Renal cortical epithelial cell (primary cell): ENCODE measurements around the gene PXDN. TPM values are rescaled to one million over a fixed set of nuclear protein-coding genes. Genes with fewer than 3 reads are reported as not detected.
A peak's percentile ranks its signal among the peaks of the same experiment; 100 is the strongest.
"Not testable (repeated sequence)": the region's sequence is repeated elsewhere in the genome, so short reads cannot be mapped to it uniquely, and the experiment has no call there.

Experiments used
- DNase-seq: peaks from one replicate; pipeline ENCODE4 v3.0.0-alpha.2; 2011; ENCODE audit warnings: low read depth
- total RNA-seq: library from RNA; depleted of rRNA; stranded (reverse); fragments of >200 nt; gene quantifications from 2 replicates; pipeline ENCODE4 v1.2.3, GENCODE V29; 2014

Gene PXDN
- total RNA-seq, 1 donor from 2014 or later, result 291 TPM

- no peak for DNase-seq
Observed at GRCh38 chr2:1774929-1775328, 30.6 kb upstream of the PXDN start.

- DNase-seq, result no peak
Observed at GRCh38 chr2:1773883-1774282, 29.6 kb upstream of the PXDN start.

- no peak for DNase-seq
Observed at GRCh38 chr2:1772471-1773267, 28.4 kb upstream of the PXDN start.

DNA sequence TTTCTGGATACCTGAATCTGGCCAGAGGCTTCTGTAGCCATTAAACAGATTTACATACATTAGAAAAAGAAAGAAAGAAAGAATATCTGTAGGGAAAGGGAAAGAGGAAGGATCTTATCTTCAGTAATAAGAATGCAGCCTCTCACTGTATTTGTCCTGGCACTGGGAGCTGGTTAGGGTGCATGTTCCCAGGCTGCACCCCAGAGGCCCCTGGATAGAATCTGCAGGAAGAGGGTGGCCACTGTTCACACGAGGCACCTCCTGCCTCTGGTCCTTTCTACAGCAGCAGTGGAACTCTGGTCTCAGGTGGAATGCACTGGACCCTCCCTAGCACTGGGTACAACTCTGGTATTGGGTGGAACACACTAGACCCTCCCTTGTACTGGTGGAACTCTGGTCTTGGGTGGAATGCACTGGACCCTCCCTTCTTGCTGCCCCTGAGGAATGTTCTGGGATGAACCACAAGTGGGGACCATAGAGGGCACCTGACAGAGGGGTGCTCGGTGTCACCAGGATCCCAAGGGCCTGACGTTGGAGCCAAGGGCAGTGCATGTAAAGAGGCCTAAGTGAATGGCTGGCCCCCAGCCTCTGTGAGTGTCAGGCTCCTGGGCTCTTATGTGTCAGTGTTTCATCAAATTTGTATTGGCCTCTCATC lies 27.4 kb upstream of the PXDN start:
- no peak for DNase-seq

DNA sequence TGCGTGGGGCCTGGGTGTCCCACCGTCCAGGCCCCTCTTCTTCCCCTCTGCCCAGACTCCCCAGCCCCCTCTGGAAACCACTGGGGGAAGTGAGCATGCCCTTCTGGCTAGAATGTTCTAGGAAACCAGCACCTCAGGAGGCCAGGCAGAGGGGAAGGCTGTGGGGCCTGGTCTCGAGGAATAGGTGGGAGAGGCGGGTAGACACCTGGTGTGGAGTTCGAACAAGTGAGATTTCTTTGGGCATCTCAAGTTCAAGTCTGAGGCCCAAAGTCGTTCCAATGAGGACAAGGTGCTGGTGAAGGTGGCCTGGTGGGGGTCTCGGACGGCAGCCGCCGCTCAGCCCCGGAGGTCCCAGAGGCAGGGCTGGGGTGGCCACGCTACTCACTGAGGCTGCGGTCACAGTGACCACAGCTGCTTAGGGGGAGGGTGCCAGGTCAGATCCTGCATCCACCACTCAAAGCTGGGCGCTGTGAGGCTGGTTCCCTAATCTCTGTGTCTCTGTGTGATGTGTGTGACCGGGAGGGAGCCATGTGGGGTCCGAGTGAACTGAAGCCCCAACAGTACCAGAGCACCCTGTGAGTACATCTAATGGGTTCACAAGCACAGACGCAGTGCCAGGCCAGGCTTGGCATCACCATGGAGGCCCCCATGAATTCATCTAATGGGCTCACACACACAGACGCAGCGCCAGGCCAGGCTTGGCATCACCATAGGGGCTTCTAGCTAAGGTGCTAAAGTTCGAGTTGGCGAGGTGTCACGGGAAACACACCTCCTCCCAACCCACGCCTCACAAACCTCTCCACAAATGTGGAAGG lies 26.5 kb upstream of the PXDN start:
- no peak for DNase-seq

DNA sequence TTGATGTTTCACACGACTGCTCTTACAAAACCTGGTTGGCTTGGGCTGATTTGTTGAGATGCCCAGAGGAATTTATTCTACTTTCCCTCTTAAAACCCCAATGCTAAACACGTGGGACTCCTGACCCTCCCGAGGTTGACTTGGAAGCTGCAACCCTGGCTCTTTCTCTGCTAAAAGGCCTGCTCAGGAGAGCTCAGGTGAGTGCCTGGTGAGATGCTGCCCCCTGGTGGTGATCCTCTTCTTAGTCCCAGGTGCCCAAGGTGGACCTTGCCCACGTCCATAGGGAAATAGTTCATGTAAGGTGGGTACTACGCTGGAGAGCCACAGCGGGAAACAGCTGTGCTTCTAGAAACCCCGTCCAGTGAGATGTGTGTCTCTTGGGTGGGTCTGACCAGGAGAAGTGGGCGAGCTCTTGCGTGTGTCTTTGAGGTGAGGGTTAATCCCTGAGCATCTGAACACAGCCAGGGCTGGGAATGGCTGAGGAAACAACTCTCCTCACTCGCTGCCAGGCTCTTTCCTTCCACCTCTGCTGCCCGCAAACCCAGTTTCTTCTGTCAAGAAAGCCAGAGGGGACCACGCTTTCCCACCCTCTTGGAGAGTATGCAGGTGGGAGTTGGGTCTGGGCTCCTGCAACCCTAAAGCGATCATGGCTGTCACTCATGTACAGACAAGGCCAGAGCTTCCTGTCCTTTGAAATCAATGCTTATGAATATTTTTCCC lies 25.5 kb upstream of the PXDN start:
- DNase-seq, result peak; percentile 61

DNA sequence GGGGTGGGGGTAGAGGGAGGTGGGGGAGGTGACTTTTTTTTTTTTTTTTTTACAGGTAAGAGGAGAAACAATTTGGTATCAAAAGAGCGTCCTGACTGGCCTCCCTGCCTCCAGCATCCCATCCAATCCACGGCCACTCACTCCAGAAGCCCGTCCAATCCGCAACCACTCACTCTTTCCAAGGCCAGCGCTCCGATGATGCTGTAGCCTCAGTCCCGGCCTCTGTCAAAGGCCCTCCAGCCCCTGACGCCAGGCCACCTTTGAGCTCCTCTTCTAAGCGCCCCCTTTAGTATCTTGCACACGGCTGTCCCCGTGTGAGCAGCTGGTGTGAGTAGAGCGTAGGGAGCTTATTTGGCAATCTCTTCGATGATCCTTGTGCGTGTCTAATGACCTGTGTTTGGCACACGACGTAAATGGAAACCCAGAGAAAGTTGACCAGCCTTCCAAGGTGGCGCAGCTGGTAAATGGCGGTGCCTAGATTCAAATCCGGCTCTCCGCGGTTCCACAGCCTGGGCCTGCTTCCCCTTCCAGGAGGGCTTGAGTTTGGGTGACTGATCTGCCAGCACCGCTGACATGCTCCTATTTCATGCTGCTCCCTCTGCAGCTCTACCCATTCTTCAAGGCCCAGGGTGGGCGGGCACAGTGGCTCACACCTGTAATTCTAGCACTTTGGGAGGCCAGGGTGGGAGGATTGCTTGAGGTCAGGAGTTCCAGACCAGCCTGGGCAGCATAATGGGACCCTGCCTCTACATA lies 23.8 kb upstream of the PXDN start:
- DNase-seq, result no peak

DNA sequence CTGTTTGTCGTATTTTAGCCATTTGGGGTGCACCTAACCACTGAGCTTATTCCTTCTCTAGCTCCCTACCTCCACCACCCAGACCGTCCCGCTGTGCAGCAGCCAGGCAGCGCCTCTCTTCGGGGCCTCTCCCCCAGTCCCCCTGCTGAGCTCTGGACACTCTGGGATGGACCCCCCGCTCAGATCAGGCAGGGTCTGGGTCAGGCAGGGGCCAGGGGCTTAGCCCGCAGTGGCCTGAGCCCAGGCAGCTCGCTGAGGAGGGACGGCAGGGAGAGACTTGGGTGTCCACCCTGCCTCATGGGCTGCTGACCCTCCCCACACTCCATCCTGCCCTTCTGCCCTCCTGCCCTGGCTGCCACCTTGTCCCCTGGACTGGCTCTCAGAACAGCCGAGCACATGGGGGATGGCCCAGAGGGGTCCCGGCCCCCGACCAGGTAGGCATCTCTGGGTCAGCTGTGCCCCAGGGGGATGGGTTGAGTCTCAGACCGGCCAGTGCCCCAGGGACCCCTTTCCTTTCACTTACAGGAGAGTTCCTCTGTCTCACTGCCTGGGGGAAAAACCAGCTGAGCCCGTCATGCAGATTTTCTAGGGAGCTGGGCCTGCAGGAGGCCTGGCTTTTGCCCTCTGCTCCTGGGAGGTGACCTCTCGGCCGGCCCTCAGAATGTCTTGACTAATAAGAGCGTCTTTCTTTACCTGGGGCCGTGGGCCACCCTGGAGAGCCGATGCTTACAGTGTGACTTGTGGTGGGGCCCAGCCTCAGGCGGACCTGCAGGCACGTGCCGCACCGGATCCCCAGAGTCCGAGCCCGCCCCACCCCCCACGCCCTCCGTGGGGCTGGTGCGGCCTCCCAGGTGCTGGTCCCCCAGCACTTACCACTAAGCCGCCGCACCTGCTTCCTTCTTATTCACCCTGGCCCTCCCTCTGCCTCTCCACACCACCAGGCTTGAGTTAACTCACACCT lies 22.8 kb upstream of the PXDN start:
- no peak for DNase-seq

DNA sequence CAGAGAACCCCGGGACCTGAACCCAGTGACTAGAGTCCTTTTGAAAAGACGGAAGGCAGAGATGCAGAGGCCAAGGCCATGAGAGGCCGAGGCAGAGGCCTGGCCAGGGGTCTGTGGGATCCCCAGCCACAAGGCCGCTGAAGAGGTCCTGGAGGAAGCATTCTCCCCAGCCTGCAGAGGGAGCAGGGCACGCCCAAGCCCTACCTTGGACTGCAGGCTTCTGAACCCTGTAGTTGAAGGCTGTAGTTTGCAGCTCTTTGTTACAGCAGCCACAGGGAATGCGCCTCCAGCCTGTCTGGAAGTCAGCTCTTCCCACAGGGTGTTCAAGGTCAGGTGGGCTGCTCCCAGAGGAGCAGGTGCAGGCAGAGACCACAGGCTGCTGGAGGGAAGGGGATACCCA lies 22.1 kb upstream of the PXDN start:
- DNase-seq, result no peak

DNA sequence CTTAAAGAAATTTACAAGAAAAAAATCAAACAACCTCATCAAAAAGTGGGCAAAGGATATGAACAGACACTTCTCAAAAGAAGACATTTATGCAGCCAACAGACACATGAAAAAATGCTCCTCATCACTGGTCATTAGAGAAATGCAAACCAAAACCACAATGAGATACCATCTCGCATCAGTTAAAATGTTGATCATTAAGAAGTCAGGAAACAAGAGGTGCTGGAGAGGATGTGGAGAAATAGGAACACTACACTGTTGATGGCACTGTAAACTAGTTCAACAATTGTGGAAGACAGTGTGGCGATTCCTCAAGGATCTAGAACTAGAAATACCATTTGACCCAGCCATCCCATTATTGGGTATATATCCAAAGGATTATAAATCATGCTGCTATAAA lies 20.9 kb upstream of the PXDN start:
- not testable (repeated sequence) for DNase-seq

- DNase-seq, result no peak
Observed at GRCh38 chr2:1759611-1759930, 15.3 kb upstream of the PXDN start.

DNA sequence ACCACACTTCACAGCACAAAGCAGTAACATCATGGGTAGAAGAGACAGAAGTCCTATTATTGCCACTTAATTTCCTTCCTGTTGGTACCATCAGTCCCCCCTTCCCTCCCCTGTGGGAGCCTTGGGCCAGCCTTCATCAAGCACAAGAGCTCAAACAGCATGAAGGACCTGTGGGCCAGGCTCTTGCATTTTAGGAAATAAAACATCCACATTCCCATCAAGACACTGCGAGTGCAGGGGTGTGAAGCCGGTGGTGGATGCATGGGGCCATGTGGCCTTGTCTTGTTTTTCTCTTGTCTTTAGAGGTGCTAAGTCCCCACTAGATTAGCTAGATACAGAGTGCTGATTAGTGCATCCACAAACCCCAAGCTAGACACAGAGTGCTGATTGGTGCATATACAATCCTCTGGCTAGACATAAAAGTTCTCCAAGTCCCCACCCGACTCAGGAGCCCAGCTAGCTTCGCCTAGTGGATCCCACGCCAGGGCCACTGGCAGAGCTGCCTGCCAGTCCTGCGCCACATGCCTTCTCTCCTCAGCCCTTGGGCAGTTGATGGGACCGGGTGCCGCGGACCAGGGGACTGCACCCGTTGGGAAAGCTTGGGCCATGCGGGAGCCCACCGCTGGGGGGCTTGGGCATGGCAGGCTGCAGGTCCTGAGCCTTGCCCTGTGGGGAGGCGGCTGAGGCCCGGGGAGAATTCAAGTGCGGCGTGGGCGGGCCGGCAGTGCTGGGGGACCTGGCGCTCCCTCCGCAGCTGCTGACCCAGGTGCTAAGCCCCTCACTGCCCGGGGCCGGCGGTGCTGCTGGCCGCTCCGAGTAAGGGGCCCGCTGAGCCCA lies 14.7 kb upstream of the PXDN start:
- no peak for DNase-seq

DNA sequence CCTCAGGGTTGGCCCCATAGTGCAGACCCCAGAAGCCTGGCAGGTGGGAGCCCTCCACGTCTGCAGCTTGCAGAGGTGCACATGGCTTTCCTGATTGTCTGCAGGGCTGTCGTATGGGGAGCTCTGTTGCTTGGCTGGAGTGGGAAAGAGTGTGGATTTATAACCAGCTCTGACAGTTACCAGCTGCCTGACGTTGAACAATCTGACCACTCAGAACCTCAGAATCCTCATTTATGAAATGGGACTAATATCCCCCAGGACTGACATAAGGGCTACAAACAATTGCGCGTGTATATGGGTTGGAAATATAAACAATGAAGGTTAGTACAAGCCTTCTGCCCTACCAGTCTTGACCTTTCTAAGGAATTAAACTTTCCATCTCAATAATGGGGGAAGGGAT lies 13.9 kb upstream of the PXDN start:
- DNase-seq, result no peak

- no peak for DNase-seq
Observed at GRCh38 chr2:1757567-1757966, 13.3 kb upstream of the PXDN start.

- DNase-seq, result not testable (repeated sequence)
Observed at GRCh38 chr2:1757146-1757545, 12.8 kb upstream of the PXDN start.

- no peak for DNase-seq
Observed at GRCh38 chr2:1756456-1756855, 12.1 kb upstream of the PXDN start.

GRCh38 chr2:1755436-1756191 lies 11.3 kb upstream of the PXDN start:
- peak; percentile 44 for DNase-seq

- DNase-seq, result no peak
Observed at GRCh38 chr2:1754461-1755170, 10.3 kb upstream of the PXDN start.
